ENCODE results near the gene EPG5. TPM values are rescaled to one million over a fixed set of nuclear protein-coding genes. Genes with fewer than 3 reads are reported as not detected.

Gene EPG5
- total RNA-seq, 1 donor from 2014 or later: 29.0 TPM

GRCh38 chr18:45841765-45842442 lies 125.2 kb downstream of the EPG5 start:
- H3K4me1 ChIP-seq (ENCODE audit: insufficient read depth, low read length): peaks cover 28% of the 10 kb centered on the region
- Mint-ChIP-seq H3K27me3 (ENCODE audit: low read depth, unreplicated experiment) (peaks cover 12% of the 10 kb centered on the region), H3K9me3 (ENCODE audit: unreplicated experiment) (peaks cover 7% of the 10 kb centered on the region), H3K36me3 (ENCODE audit: low read depth, unreplicated experiment) (peaks cover 5% of the 10 kb centered on the region), H3K4me1 (ENCODE audit: low read depth, unreplicated experiment) (peaks cover 2% of the 10 kb centered on the region), H3K27ac (ENCODE audit: unreplicated experiment) (no peak overlapping the region), H3K4me3 (ENCODE audit: unreplicated experiment) (no peak overlapping the region)
- H3K9me3 ChIP-seq (ENCODE audit: insufficient read depth, low read depth, low read length): no peaks in the 10 kb centered on the region
- H2AFZ ChIP-seq (ENCODE audit: low read depth, low read length): no peak overlapping the region
- no peaks in the 10 kb centered on the region for H3K79me2 ChIP-seq (ENCODE audit: insufficient read depth, low read length)
- H4K20me1 ChIP-seq (ENCODE audit: insufficient read depth, low read length): no peaks in the 10 kb centered on the region
- no peak overlapping the region for H3K9ac ChIP-seq (ENCODE audit: low read length)
- TF ChIP-seq CTCF (IDR thresholded peaks at IDR 0.05; ENCODE audit: insufficient read depth, low read depth, low read length) (no peak), EZH2 (IDR thresholded peaks at IDR 0.05; ENCODE audit: insufficient read depth, low read length) (no peak)
- H3K36me3 ChIP-seq (ENCODE audit: insufficient read depth, low read length): no peaks in the 10 kb centered on the region
- no peak overlapping the region for H3K27ac ChIP-seq (ENCODE audit: low read depth, low read length)
- no peak for FAIRE-seq
- H3K4me3 ChIP-seq (ENCODE audit: insufficient read depth, low read depth, low read length): no peak overlapping the region
- DNase-seq (ENCODE audit: low read depth): no peak
- H3K4me2 ChIP-seq (ENCODE audit: low read length): no peak overlapping the region
- H3K27me3 ChIP-seq (ENCODE audit: insufficient read depth, low read length): peaks cover 3% of the 10 kb centered on the region

GRCh38 chr18:45841060-45841764 lies 125.9 kb downstream of the EPG5 start:
- DNase-seq (ENCODE audit: low read depth) (no peak), FAIRE-seq (no peak)
- no peak overlapping the region for H3K27ac Mint-ChIP-seq (ENCODE audit: unreplicated experiment)
- no peak overlapping the region for H3K9ac ChIP-seq (ENCODE audit: low read length)
- H2AFZ ChIP-seq (ENCODE audit: low read depth, low read length): no peak overlapping the region
- no peaks in the 10 kb centered on the region for H3K79me2 ChIP-seq (ENCODE audit: insufficient read depth, low read length)
- peaks cover 3% of the 10 kb centered on the region for H3K27me3 ChIP-seq (ENCODE audit: insufficient read depth, low read length)
- peaks cover 9% of the 10 kb centered on the region for H3K9me3 Mint-ChIP-seq (ENCODE audit: unreplicated experiment)
- no peaks in the 10 kb centered on the region for H3K36me3 ChIP-seq (ENCODE audit: insufficient read depth, low read length)
- no peak overlapping the region for H3K4me3 Mint-ChIP-seq (ENCODE audit: unreplicated experiment)
- TF ChIP-seq CTCF (IDR thresholded peaks at IDR 0.05; ENCODE audit: insufficient read depth, low read depth, low read length) (no peak), EZH2 (IDR thresholded peaks at IDR 0.05; ENCODE audit: insufficient read depth, low read length) (no peak)
- no peaks in the 10 kb centered on the region for H4K20me1 ChIP-seq (ENCODE audit: insufficient read depth, low read length)
- H3K4me1 Mint-ChIP-seq (ENCODE audit: low read depth, unreplicated experiment): peaks cover 2% of the 10 kb centered on the region
- H3K27me3 Mint-ChIP-seq (ENCODE audit: low read depth, unreplicated experiment): peaks cover 18% of the 10 kb centered on the region
- H3K36me3 Mint-ChIP-seq (ENCODE audit: low read depth, unreplicated experiment): peaks cover 5% of the 10 kb centered on the region
- no peaks in the 10 kb centered on the region for H3K9me3 ChIP-seq (ENCODE audit: insufficient read depth, low read depth, low read length)
- no peak overlapping the region for H3K27ac ChIP-seq (ENCODE audit: low read depth, low read length)
- H3K4me2 ChIP-seq (ENCODE audit: low read length): no peak overlapping the region
- H3K4me3 ChIP-seq (ENCODE audit: insufficient read depth, low read depth, low read length): no peak overlapping the region
- peaks cover 28% of the 10 kb centered on the region for H3K4me1 ChIP-seq (ENCODE audit: insufficient read depth, low read length)
